Epithelial cell of alveolus of lung (primary cell): ENCODE results near the gene IFT25. TPM values are rescaled to one million over a fixed set of nuclear protein-coding genes. Genes with fewer than 3 reads are reported as not detected.

ENCODE experiments used
- total RNA-seq: library from RNA; depleted of rRNA; stranded (reverse); fragments of >200 nt; gene quantifications from 2 replicates; pipeline ENCODE4 v1.2.1, GENCODE V29; 2015

Gene IFT25
- 12.1 and 26.0 TPM in 2 replicates for total RNA-seq

GRCh38 chr1:53945433-53946251 lies at the start of gene IFT25:
Gene IFT25, minus strand, starts transcription at chr1:53945699. Its CDS starts 5,617 bp downstream, at chr1:53940082.

GRCh38 chr1:53946252-53947171 lies 1.0 kb upstream of the IFT25 start, which contains the start of gene LRRC42:
Gene LRRC42, plus strand, starts transcription at chr1:53946350. Its CDS starts 5,650 bp downstream, at chr1:53952000.

GRCh38 chr1:53893999-53894636 lies 51.4 kb downstream of the IFT25 start, which contains the start of gene DIO1:
Gene DIO1, plus strand, starts transcription at chr1:53894187. Its CDS starts 24 bp downstream, at chr1:53894211.

GRCh38 chr1:53889304-53890298 lies 55.9 kb downstream of the IFT25 start, which contains the start of gene YIPF1:
Gene YIPF1, minus strand, starts transcription at chr1:53889797. Its CDS starts 860 bp downstream, at chr1:53888937.

Other genes starting within 250 kb of the IFT25 start
- gene GLIS1, start 206.5 kb downstream of the IFT25 start, total RNA-seq: 1.8 and 4.2 TPM in 2 replicates
- gene NDC1, start 107.4 kb downstream of the IFT25 start, total RNA-seq: 16.8 and 28.6 TPM in 2 replicates
- gene YIPF1, start 55.9 kb downstream of the IFT25 start, total RNA-seq: 25.6 and 31.5 TPM in 2 replicates
- gene DIO1, start 51.5 kb downstream of the IFT25 start, total RNA-seq: not detected in 2 replicates
- 33.5 and 33.9 TPM in 2 replicates for gene LRRC42, start 651 bp upstream of the IFT25 start, total RNA-seq
- gene LDLRAD1, start 72.5 kb upstream of the IFT25 start, total RNA-seq: not detected in 2 replicates
- gene TMEM59, start 107.5 kb upstream of the IFT25 start, total RNA-seq: 190 and 311 TPM in 2 replicates
- 2.2 and 3.5 TPM in 2 replicates for gene TCEANC2, start 107.9 kb upstream of the IFT25 start, total RNA-seq
- 0.08 and 0.26 TPM in 2 replicates for gene CDCP2, start 207.3 kb upstream of the IFT25 start, total RNA-seq